Tibial artery (tissue), 4 donors: Measurements from ENCODE around the gene GALNT10.
"Not testable (repeated sequence)": the region's sequence is repeated elsewhere in the genome, so short reads cannot be mapped to it uniquely, and the experiment has no call there.

Source experiments
- DNase-seq, 2 donors: peaks; one replicate each; pipeline ENCODE4 v3.0.0-alpha.2; 2019
- H3K27ac ChIP-seq, 2 donors: fragments of 200-600 bp; sonication (generic) in 1 of 2; 1 replicate in 1 of 2; 2 replicates in 1 of 2; pipeline ENCODE4 v1.5.1; 2018 to 2019; ENCODE audit warnings: mild to moderate bottlenecking in 1 of 2
- H3K27me3 ChIP-seq, 2 donors: fragments of 200-600 bp; sonication (generic) in 1 of 2; one replicate each; pipeline versions ENCODE4 v1.5.1 to v1.6.0; 2016 to 2019
- H3K36me3 ChIP-seq, 3 donors: fragments of 200-600 bp; sonication (generic) in 2 of 3; one replicate each; pipeline ENCODE4 v1.5.1; 2016 to 2019; ENCODE audit warnings: mild to moderate bottlenecking in 2 of 3
- H3K4me1 ChIP-seq, 4 donors: fragments of 200-600 bp; sonication (generic) in 2 of 4; 1 replicate in 3 of 4; 2 replicates in 1 of 4; pipeline ENCODE4 v1.5.1; 2016 to 2019
- H3K4me3 ChIP-seq, 2 donors: fragments of 200-600 bp; sonication (generic) in 1 of 2; 1 replicate in 1 of 2; 2 replicates in 1 of 2; pipeline ENCODE4 v1.5.1; 2018 to 2019; ENCODE audit warnings: mild to moderate bottlenecking in 2 of 2
- H3K9me3 ChIP-seq, 3 donors: fragments of 200-600 bp; sonication (generic) in 1 of 3; one replicate each; pipeline ENCODE4 v1.5.1; 2016 to 2019
- intact Hi-C: fragments of 100-400 bp; cut with DNase I; formaldehyde crosslinking; loops from one replicate; pipeline ENCODE4 v1.15.0; 2023; ENCODE audit warnings: low total_unique reads
- TF ChIP-seq, protein P1 (sequence below), 2 experiments: fragments of 200-600 bp in 1 of 2; fragments of 450-650 bp in 1 of 2; IDR thresholded peaks; one replicate each; pipeline ENCODE4 v1.5.1; 2017 to 2019; ENCODE audit warnings: antibody characterized with exemption in 2 of 2, mild to moderate bottlenecking in 1 of 2, moderate library complexity in 1 of 2

The GALNT10 gene

GRCh38 chr5:154147666-154148065 is 42.9 kb upstream of the GALNT10 start:
- no peaks in the 10 kb centered on the region for H3K9me3 ChIP-seq
- H3K27ac ChIP-seq = no peak overlapping the region
- no peak overlapping the region for H3K4me3 ChIP-seq
- intact Hi-C loops = no loop called here
- H3K4me1 ChIP-seq = no peaks in the 10 kb centered on the region
- DNase-seq = no peak
- H3K27me3 ChIP-seq = no peaks in the 10 kb centered on the region
- peaks cover 0 to 3% (median 0%) of the 10 kb centered on the region in 3 donors for H3K36me3 ChIP-seq
- TF ChIP-seq, protein P1, sequence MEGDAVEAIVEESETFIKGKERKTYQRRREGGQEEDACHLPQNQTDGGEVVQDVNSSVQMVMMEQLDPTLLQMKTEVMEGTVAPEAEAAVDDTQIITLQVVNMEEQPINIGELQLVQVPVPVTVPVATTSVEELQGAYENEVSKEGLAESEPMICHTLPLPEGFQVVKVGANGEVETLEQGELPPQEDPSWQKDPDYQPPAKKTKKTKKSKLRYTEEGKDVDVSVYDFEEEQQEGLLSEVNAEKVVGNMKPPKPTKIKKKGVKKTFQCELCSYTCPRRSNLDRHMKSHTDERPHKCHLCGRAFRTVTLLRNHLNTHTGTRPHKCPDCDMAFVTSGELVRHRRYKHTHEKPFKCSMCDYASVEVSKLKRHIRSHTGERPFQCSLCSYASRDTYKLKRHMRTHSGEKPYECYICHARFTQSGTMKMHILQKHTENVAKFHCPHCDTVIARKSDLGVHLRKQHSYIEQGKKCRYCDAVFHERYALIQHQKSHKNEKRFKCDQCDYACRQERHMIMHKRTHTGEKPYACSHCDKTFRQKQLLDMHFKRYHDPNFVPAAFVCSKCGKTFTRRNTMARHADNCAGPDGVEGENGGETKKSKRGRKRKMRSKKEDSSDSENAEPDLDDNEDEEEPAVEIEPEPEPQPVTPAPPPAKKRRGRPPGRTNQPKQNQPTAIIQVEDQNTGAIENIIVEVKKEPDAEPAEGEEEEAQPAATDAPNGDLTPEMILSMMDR (IDR thresholded peaks at IDR 0.05) = no peak

DNA sequence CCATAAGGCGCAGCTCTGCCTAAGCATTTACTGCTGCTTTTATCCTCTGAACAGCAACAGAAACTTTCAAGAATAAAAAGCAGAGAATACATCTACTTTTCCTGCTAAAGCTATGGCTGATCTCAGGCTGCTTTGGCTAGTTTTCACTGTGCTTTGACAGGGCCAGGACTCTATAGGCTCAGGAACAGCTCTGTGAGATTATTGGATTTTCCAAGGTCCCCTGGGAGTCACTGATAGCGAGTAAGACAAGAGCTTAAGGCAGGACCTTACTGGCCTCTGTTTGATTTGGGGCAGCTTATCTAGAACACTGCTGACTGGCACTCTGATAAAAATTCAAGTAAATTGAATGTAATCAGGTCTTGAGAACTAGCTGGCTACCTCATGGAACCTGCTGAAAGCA is 40.1 kb upstream of the GALNT10 start:
- intact Hi-C loops, DNase-seq, H3K27me3 ChIP-seq: not testable (repeated sequence)

DNA sequence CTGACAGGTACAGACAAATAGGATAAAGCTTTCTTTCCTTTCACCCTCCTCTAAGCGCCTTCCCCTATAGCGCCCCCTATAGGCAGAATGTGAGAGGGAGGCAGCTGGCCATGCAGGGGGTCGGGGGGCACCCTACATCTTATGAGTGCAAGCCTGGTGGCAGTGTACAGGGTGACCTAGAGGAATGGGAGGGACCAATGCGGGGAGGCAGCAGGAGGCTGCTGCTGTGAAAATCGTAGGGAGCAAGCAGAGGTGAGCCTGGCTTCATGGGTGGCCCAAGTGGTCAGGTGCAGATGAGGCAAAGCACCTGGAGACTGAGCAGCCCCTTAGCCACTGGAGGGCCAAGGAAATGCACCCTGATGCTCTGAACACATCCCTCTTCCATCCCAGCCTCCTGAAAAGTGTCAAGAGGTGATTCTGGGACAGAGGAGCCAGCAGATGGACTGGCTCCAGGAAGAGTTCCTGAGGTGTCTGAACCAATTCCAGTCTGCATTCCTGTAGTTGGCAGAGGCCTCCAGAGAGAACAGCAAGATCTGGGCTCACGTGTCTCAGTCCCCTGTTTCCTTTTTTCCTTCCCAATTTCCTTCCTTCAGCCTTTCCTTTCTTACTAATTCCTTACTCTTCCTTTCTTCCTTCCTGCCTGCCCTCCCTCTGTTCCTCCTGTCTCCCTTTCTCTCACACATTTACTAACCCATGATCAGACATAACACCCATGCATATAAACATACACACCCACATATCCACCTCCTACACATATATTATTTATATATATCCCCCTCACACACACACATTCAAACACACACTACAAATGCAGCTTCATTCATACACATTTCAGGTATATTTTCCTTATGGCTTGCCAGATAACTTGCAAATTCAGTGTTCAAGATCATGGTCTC is 32.8 kb upstream of the GALNT10 start:
- Histone ChIP-seq H3K27ac (no peak overlapping the region), H3K4me1 (peaks cover 0 to 3% (median 0%) of the 10 kb centered on the region in 4 donors), H3K9me3 (no peaks in the 10 kb centered on the region), H3K36me3 (no peaks in the 10 kb centered on the region), H3K4me3 (no peak overlapping the region), H3K27me3 (no peaks in the 10 kb centered on the region)
- DNase-seq = no peak
- intact Hi-C loops = no loop called here
- TF ChIP-seq, protein P1 (IDR thresholded peaks at IDR 0.05) = no peak

More for the DNA sequence above, 40.1 kb upstream of the GALNT10 start:
- not testable (repeated sequence) for H3K4me1 ChIP-seq, H3K9me3 ChIP-seq, H3K36me3 ChIP-seq, H3K4me3 ChIP-seq, H3K27ac ChIP-seq

DNA sequence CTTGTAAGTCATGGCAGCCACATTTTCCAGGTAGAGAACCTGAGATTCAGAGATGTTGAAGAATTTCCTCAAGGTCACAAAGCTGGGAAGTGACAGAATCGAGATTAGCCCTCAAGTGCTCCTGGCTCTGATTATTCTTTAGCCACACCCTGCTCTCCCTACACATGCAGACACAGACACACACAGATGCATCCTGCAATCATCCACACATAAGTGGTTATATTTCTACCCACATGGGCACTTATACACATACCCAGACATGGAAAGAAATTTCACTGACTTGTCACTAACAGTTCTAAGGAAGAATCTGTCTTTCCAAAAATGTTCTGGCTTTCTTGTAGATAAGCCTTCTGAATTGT is 32.2 kb upstream of the GALNT10 start:
- Histone ChIP-seq H3K27me3 (no peaks in the 10 kb centered on the region), H3K27ac (no peak overlapping the region), H3K4me3 (no peak overlapping the region), H3K9me3 (no peaks in the 10 kb centered on the region), H3K4me1 (peaks cover 0 to 3% (median 0%) of the 10 kb centered on the region in 4 donors), H3K36me3 (no peaks in the 10 kb centered on the region)
- TF ChIP-seq, protein P1 (IDR thresholded peaks at IDR 0.05) = no peak
- intact Hi-C loops = no loop called here
- no peak for DNase-seq

DNA sequence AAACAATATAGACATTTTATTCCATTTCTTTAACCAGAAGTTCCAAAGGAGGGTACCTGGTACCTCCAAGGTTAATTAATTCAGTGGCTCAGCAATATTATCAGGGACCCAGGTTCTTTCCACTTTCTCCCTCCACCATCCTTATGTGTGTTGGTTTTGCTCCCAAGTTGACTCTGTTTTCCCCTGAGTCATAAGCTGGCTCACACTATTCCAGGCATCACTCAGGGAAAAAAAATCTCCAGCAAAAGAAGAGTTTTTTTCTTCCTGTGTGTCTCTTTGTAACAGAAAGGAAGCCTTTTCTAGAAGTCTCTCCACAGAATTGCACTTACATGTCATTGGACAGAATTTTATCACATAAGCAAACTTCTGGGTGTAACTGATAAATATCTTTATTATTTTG is 31.2 kb upstream of the GALNT10 start:
- intact Hi-C loops = no loop called here
- DNase-seq = no peak
- TF ChIP-seq, protein P1 (IDR thresholded peaks at IDR 0.05) = no peak

GRCh38 chr5:154162539-154163151 is 27.9 kb upstream of the GALNT10 start:
- Histone ChIP-seq H3K27ac (no peak overlapping the region), H3K4me1 (peaks cover 0 to 3% (median 0%) of the 10 kb centered on the region in 4 donors), H3K4me3 (no peak overlapping the region), H3K27me3 (peaks cover 0 to 9% of the 10 kb centered on the region in 2 donors), H3K9me3 (no peaks in the 10 kb centered on the region), H3K36me3 (no peaks in the 10 kb centered on the region)
- no peak for DNase-seq
- intact Hi-C loops = no loop called here
- TF ChIP-seq, protein P1 (IDR thresholded peaks at IDR 0.05) = no peak

More for the DNA sequence above, 31.2 kb upstream of the GALNT10 start:
- no peaks in the 10 kb centered on the region for H3K27me3 ChIP-seq
- H3K27ac ChIP-seq = no peak overlapping the region
- H3K36me3 ChIP-seq = no peaks in the 10 kb centered on the region
- no peaks in the 10 kb centered on the region for H3K9me3 ChIP-seq
- H3K4me1 ChIP-seq = peaks cover 0 to 3% (median 0%) of the 10 kb centered on the region in 4 donors
- no peak overlapping the region for H3K4me3 ChIP-seq
